Keratinocyte (primary cell): ENCODE measurements around the gene CNTNAP2. TPM values are rescaled to one million over a fixed set of nuclear protein-coding genes. Genes with fewer than 3 reads are reported as not detected.

Source experiments
- DNase-seq: peaks from one replicate; pipeline ENCODE4 v3.0.0-alpha.2; 2011; ENCODE audit warnings: low read depth, missing footprints, low spot score
- FAIRE-seq: peaks from 2 replicates; lab custom pipeline; 2011; peaks lifted over from hg19 to GRCh38; lab: Jason Lieb, UNC
- H2AFZ ChIP-seq: 2 replicates; pipeline ENCODE4 v1.6.0; 2012; ENCODE audit warnings: low read length, control low read depth, inconsistent platforms; ENCODE audit not compliant: control insufficient read depth
- H3K27ac ChIP-seq: 2 replicates; pipeline ENCODE4 v1.5.1; 2011; ENCODE audit warnings: low read length; ENCODE audit not compliant: control insufficient read depth, insufficient read depth
- H3K27me3 ChIP-seq: 3 replicates; pipeline ENCODE4 v1.6.0; 2011; ENCODE audit warnings: low read length; ENCODE audit not compliant: control insufficient read depth, insufficient read depth; ENCODE audit errors: extremely low read depth
- H3K36me3 ChIP-seq, 2 experiments: 2 replicates in 1 of 2; 3 replicates in 1 of 2; pipeline ENCODE4 v1.5.1; 2011; ENCODE audit warnings: low read length in 2 of 2, mild to moderate bottlenecking in 1 of 2; ENCODE audit not compliant: control insufficient read depth in 2 of 2, insufficient read depth in 2 of 2; ENCODE audit errors: extremely low read depth in 1 of 2
- H3K4me1 ChIP-seq: 3 replicates; pipeline ENCODE4 v1.5.1; 2011; ENCODE audit warnings: low read length; ENCODE audit not compliant: control insufficient read depth, insufficient read depth; ENCODE audit errors: extremely low read depth
- H3K4me2 ChIP-seq: 3 replicates; pipeline ENCODE4 v1.6.0; 2011; ENCODE audit warnings: low read depth, low read length; ENCODE audit not compliant: control insufficient read depth, insufficient read depth; ENCODE audit errors: extremely low read depth
- H3K4me3 ChIP-seq, 3 experiments: fragments of 200-600 bp in 1 of 3; sonication (generic) in 1 of 3; 2 replicates in 2 of 3; 3 replicates in 1 of 3; pipeline ENCODE4 v1.5.1; 2011 to 2016; ENCODE audit warnings: low read length in 3 of 3, mild to moderate bottlenecking in 3 of 3, control low read depth in 2 of 3, inconsistent platforms in 1 of 3, low read depth in 1 of 3, mixed read lengths in 1 of 3, mixed run types in 1 of 3, moderate library complexity in 1 of 3; ENCODE audit not compliant: control insufficient read depth in 2 of 3, insufficient read depth in 2 of 3; ENCODE audit errors: extremely low read depth in 1 of 3
- H3K79me2 ChIP-seq: 2 replicates; pipeline ENCODE4 v1.6.0; 2012; ENCODE audit warnings: low read length; ENCODE audit not compliant: control insufficient read depth, insufficient read depth
- H3K9ac ChIP-seq: 3 replicates; pipeline ENCODE4 v1.6.0; 2011; ENCODE audit warnings: low read length; ENCODE audit not compliant: control insufficient read depth, insufficient read depth; ENCODE audit errors: extremely low read depth
- H3K9me1 ChIP-seq: 3 replicates; pipeline ENCODE4 v1.6.0; 2011; ENCODE audit warnings: low read length; ENCODE audit not compliant: control insufficient read depth, insufficient read depth; ENCODE audit errors: extremely low read depth
- H3K9me3 ChIP-seq: 2 replicates; pipeline ENCODE4 v1.5.1; 2012; ENCODE audit warnings: low read depth, low read length; ENCODE audit not compliant: control insufficient read depth
- H4K20me1 ChIP-seq: 3 replicates; pipeline ENCODE4 v1.6.0; 2011; ENCODE audit warnings: low read length; ENCODE audit not compliant: control insufficient read depth, insufficient read depth; ENCODE audit errors: extremely low read depth
- CTCF ChIP-seq, 3 experiments: IDR thresholded peaks in 1 of 3; conservative IDR thresholded peaks in 1 of 3; optimal IDR thresholded peaks in 1 of 3; 2 replicates in 2 of 3; 3 replicates in 1 of 3; pipeline versions ENCODE3 to v1.5.1; 2011; ENCODE audit warnings: low read length in 3 of 3, mild to moderate bottlenecking in 3 of 3, moderate library complexity in 2 of 3, control low read depth in 1 of 3, inconsistent platforms in 1 of 3; ENCODE audit not compliant: insufficient read depth in 2 of 3; ENCODE audit errors: extremely low read depth in 1 of 3
- EZH2 ChIP-seq: IDR thresholded peaks from one replicate; pipeline ENCODE4 v1.6.1; 2012; ENCODE audit warnings: inconsistent platforms, mild to moderate bottlenecking, low read length, moderate library complexity
- dilution Hi-C: fragments of 300-500 bp; cut with MboI; formaldehyde crosslinking; loops from one replicate; pipeline ENCODE4 v1.7.0; 2020; ENCODE audit warnings: low sequenced_read_pairs; ENCODE audit not compliant: extremely low pct_ligation_motif_present
- polyA plus RNA-seq, 5 experiments: library from polyadenylated mRNA; depleted of rRNA in 3 of 5; stranded (reverse) in 3 of 5; stranded (forward) in 1 of 5; unstranded in 1 of 5; fragments of >200 nt; gene quantifications; 1 replicate in 1 of 5; 2 replicates in 3 of 5; 3 replicates in 1 of 5; pipeline versions ENCODE4 v1.2.1 to v1.2.3, GENCODE V29; 2011 to 2012; ENCODE audit warnings: missing spikeins in 2 of 5, low read depth in 1 of 5, low replicate concordance in 1 of 5

The CNTNAP2 gene
- polyA plus RNA-seq, 1 donor (not counting 4 experiments of a cell fraction or from before 2014, with no cell fraction given), result 1.4 TPM

GRCh38 chr7:147296986-147297385 lies 1180.4 kb downstream of the CNTNAP2 start:
- Histone ChIP-seq H3K4me3 (no peak overlapping the region), H4K20me1 (no peaks in the 10 kb centered on the region), H3K79me2 (no peaks in the 10 kb centered on the region), H3K27ac (no peak overlapping the region), H3K9me1 (no peaks in the 10 kb centered on the region), H2AFZ (no peak overlapping the region), H3K27me3 (no peaks in the 10 kb centered on the region), H3K4me2 (no peak overlapping the region), H3K9ac (no peak overlapping the region), H3K36me3 (no peaks in the 10 kb centered on the region), H3K4me1 (no peaks in the 10 kb centered on the region), H3K9me3 (no peaks in the 10 kb centered on the region)
- FAIRE-seq (no peak), DNase-seq (no peak)
- TF ChIP-seq EZH2, result no peak
- TF ChIP-seq CTCF (optimal IDR thresholded peaks at IDR 0.05 in 1 of 3, IDR thresholded peaks at IDR 0.05 in 1 of 3, conservative IDR thresholded peaks at IDR 0.05 in 1 of 3; ENCODE audit: extremely low read depth in 1 of 3, insufficient read depth in 2 of 3, low read length in 3 of 3), result no peak
- dilution Hi-C loops, result no loop called here

DNA sequence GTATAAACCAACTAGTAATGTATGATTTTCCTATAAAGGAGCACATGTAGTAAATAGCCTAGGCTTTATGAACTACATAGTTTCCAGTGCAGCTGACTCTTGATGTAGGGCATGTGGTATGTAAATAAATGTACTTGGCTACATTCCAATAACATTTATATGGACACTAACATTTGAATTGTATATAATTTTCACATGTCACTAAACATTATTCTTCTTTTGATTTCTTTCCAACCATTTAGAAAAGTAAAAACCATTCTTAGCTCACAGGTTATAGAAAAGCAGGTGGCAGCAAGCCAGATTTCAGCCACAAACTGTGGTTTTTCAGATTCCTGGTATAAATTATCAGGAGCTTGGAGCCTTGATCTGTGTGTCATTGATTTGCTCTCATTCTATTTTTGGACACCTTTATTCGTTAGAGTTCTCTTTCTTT lies 1182.0 kb downstream of the CNTNAP2 start:
- H4K20me1 ChIP-seq, result no peaks in the 10 kb centered on the region
- no peak overlapping the region for H3K4me2 ChIP-seq
- FAIRE-seq (no peak), DNase-seq (no peak)
- no peaks in the 10 kb centered on the region for H3K36me3 ChIP-seq
- dilution Hi-C loops, result no loop called here
- H3K27me3 ChIP-seq, result no peaks in the 10 kb centered on the region
- H2AFZ ChIP-seq, result no peak overlapping the region
- no peak overlapping the region for H3K4me3 ChIP-seq
- no peaks in the 10 kb centered on the region for H3K79me2 ChIP-seq
- H3K27ac ChIP-seq, result no peak overlapping the region
- H3K4me1 ChIP-seq, result no peaks in the 10 kb centered on the region
- no peak overlapping the region for H3K9ac ChIP-seq
- H3K9me3 ChIP-seq, result no peaks in the 10 kb centered on the region
- H3K9me1 ChIP-seq, result no peaks in the 10 kb centered on the region
- TF ChIP-seq CTCF (optimal IDR thresholded peaks at IDR 0.05 in 1 of 3, IDR thresholded peaks at IDR 0.05 in 1 of 3, conservative IDR thresholded peaks at IDR 0.05 in 1 of 3; ENCODE audit: extremely low read depth in 1 of 3, insufficient read depth in 2 of 3, low read length in 3 of 3), result no peak
- no peak for TF ChIP-seq EZH2
